ENCODE measurements around the gene GATD1. TPM values are rescaled to one million over a fixed set of nuclear protein-coding genes. Genes with fewer than 3 reads are reported as not detected.

Gene GATD1
- total RNA-seq, 4 donors from 2014 or later: 28.0 to 239 (median 38.4) TPM

GRCh38 chr11:794013-794765 lies 16.9 kb upstream of the GATD1 start:
- intact Hi-C loops (cut with DNase I; ENCODE audit: low total_unique reads) (no loop called here), in situ Hi-C loops (cut with MboI; ENCODE audit: low pct_ligation_motif_present in 1 of 4, low pct_unique_long_range_greater_than_20kb in 1 of 4, low sequenced_read_pairs in 3 of 4) (no loop called here)
- peaks cover 16 to 42% (median 32%) of the 10 kb centered on the region in 4 donors for H3K4me1 ChIP-seq
- H3K27ac ChIP-seq: no peak overlapping the region
- no peak for DNase-seq
- no peaks in the 10 kb centered on the region for H3K9me3 ChIP-seq
- H3K4me3 ChIP-seq: no peak overlapping the region
- TF ChIP-seq POLR2AphosphoS5 (IDR thresholded peaks at IDR 0.05) (no peak), POLR2A (IDR thresholded peaks at IDR 0.05) (no peak), EP300 (IDR thresholded peaks at IDR 0.05; ENCODE audit: low read depth) (no peak)
- TF ChIP-seq, protein P1, sequence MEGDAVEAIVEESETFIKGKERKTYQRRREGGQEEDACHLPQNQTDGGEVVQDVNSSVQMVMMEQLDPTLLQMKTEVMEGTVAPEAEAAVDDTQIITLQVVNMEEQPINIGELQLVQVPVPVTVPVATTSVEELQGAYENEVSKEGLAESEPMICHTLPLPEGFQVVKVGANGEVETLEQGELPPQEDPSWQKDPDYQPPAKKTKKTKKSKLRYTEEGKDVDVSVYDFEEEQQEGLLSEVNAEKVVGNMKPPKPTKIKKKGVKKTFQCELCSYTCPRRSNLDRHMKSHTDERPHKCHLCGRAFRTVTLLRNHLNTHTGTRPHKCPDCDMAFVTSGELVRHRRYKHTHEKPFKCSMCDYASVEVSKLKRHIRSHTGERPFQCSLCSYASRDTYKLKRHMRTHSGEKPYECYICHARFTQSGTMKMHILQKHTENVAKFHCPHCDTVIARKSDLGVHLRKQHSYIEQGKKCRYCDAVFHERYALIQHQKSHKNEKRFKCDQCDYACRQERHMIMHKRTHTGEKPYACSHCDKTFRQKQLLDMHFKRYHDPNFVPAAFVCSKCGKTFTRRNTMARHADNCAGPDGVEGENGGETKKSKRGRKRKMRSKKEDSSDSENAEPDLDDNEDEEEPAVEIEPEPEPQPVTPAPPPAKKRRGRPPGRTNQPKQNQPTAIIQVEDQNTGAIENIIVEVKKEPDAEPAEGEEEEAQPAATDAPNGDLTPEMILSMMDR (IDR thresholded peaks at IDR 0.05): no peak
- 87% methylated on average over 27 of the region's 31 CpGs; no CpG with 5 or more reads in 1 of the 2 donors for WGBS, 2 donors (ENCODE audit: low coverage in 1 of 2)
- no peaks in the 10 kb centered on the region for H3K36me3 ChIP-seq
- H3K27me3 ChIP-seq: peaks cover 12% of the 10 kb centered on the region

DNA sequence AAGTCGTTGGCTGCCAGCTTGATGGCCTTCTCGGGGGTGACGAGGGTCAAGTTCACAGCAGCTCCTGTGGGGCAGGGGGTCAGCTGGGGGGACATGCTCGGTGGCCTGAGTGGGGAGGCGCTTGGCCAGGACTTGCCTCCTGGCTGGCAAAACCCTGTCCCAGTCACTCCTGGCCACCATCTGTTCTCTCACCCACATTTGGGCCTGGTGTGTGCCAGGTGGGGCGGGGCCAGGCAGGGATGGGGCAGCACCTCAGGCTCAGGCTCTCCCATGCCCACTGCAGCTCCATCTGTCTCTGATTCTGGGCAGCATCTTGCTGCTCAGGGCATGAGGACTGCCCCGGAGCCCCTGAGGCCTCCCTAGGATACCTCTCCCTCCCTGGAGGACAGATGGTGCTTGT lies 16.3 kb upstream of the GATD1 start:
- no peaks in the 10 kb centered on the region for H3K36me3 ChIP-seq
- no peak for TF ChIP-seq POLR2A (IDR thresholded peaks at IDR 0.05)
- TF ChIP-seq POLR2AphosphoS5 (IDR thresholded peaks at IDR 0.05): no peak
- TF ChIP-seq EP300 (IDR thresholded peaks at IDR 0.05; ENCODE audit: low read depth): no peak
- TF ChIP-seq, protein P1 (IDR thresholded peaks at IDR 0.05): no peak
- intact Hi-C loops (cut with DNase I; ENCODE audit: low total_unique reads): no loop called here
- in situ Hi-C loops (cut with MboI; ENCODE audit: low pct_ligation_motif_present in 1 of 4, low pct_unique_long_range_greater_than_20kb in 1 of 4, low sequenced_read_pairs in 3 of 4): no loop called here
- no peak for DNase-seq
- H3K4me3 ChIP-seq: no peak overlapping the region
- peaks cover 16 to 41% (median 32%) of the 10 kb centered on the region in 4 donors for H3K4me1 ChIP-seq
- no peaks in the 10 kb centered on the region for H3K9me3 ChIP-seq
- H3K27ac ChIP-seq: no peak overlapping the region
- peaks cover 18% of the 10 kb centered on the region for H3K27me3 ChIP-seq
- 90% methylated on average over 7 of the region's 7 CpGs; no CpG with 5 or more reads in 1 of the 2 donors for WGBS, 2 donors (ENCODE audit: low coverage in 1 of 2)

DNA sequence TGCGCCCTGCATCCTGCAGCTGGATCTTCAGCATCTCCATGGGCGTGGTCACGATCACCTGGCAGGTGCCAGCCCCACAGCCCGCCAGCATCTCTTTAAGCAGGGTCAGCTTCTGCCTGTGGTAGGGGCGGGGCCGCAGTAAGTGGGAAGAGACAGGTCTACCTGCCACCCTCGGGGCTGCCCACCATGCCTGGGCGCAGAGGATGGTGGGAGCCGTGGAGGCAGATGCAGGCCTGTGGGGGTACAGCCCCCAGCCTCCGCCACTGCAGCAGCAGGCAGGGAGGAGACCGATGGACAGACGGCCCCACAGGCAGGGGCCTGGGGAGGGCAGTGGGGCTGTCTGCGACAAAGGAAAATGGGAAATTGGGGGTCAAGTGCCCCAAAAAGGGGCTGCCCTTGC lies 15.6 kb upstream of the GATD1 start:
- peaks cover 16 to 38% (median 28%) of the 10 kb centered on the region in 4 donors for H3K4me1 ChIP-seq
- H3K27ac ChIP-seq: no peak overlapping the region
- 82% methylated on average over 10 of the region's 13 CpGs; no CpG with 5 or more reads in 1 of the 2 donors for WGBS, 2 donors (ENCODE audit: low coverage in 1 of 2)
- DNase-seq: no peak
- peaks cover 25% of the 10 kb centered on the region for H3K27me3 ChIP-seq
- in situ Hi-C loops (cut with MboI; ENCODE audit: low pct_ligation_motif_present in 1 of 4, low pct_unique_long_range_greater_than_20kb in 1 of 4, low sequenced_read_pairs in 3 of 4) (no loop called here), intact Hi-C loops (cut with DNase I; ENCODE audit: low total_unique reads) (no loop called here)
- TF ChIP-seq POLR2AphosphoS5 (IDR thresholded peaks at IDR 0.05): no peak
- no peaks in the 10 kb centered on the region for H3K9me3 ChIP-seq
- H3K36me3 ChIP-seq: no peaks in the 10 kb centered on the region
- H3K4me3 ChIP-seq: no peak overlapping the region

- Histone ChIP-seq H3K4me1 (peaks cover 16 to 38% (median 28%) of the 10 kb centered on the region in 4 donors), H3K36me3 (no peaks in the 10 kb centered on the region), H3K27ac (no peak overlapping the region), H3K9me3 (no peaks in the 10 kb centered on the region), H3K4me3 (no peak overlapping the region), H3K27me3 (peaks cover 25% of the 10 kb centered on the region)
- TF ChIP-seq POLR2A (IDR thresholded peaks at IDR 0.05) (no peak), EP300 (IDR thresholded peaks at IDR 0.05; ENCODE audit: low read depth) (no peak), POLR2AphosphoS5 (IDR thresholded peaks at IDR 0.05) (no peak)
- TF ChIP-seq, protein P1 (IDR thresholded peaks at IDR 0.05): no peak
- in situ Hi-C loops (cut with MboI; ENCODE audit: low pct_ligation_motif_present in 1 of 4, low pct_unique_long_range_greater_than_20kb in 1 of 4, low sequenced_read_pairs in 3 of 4): no loop called here
- WGBS, 2 donors (ENCODE audit: low coverage in 1 of 2): 94% methylated on average over 15 of the region's 15 CpGs; no CpG with 5 or more reads in 1 of the 2 donors
- intact Hi-C loops (cut with DNase I; ENCODE audit: low total_unique reads): no loop called here
- no peak for DNase-seq
Measured at GRCh38 chr11:792535-792821, 15.2 kb upstream of the GATD1 start.
